Measurements from ENCODE around the gene CLMP. TPM values are rescaled to one million over a fixed set of nuclear protein-coding genes. Genes with fewer than 3 reads are reported as not detected.

CLMP gene
- total RNA-seq, 1 donor = 147 TPM

DNA sequence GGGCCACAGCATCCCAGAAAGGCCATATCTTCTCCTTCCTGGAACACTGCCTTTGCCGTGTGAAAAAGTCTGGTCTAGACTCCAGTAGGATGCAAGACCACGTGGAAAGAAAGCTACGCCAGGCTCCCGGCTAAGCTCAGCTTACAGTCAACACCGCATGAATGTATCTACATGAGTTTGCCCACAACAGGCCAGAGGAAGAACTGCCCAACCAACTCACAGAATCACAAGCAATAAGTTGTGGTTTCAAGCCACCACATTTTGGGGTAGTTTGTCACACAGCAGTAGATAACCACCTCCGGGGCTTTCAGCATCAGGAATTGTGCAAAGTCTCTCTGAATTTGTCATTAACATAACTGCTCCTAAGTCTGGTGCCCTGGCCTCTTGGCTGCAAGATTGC lies 160.5 kb downstream of the CLMP start:
- no peak for TF ChIP-seq CTCF (IDR thresholded peaks at IDR 0.05; ENCODE audit: insufficient read depth, low read depth, low read length)
- H3K4me3 ChIP-seq (ENCODE audit: low read depth, low read length) = no peak overlapping the region
- no peak for DNase-seq (ENCODE audit: low read depth)

- no peak for DNase-seq (ENCODE audit: low read depth)
Measured at GRCh38 chr11:123033895-123034294, 161.2 kb downstream of the CLMP start.

GRCh38 chr11:123030517-123030916 lies 164.5 kb downstream of the CLMP start:
- DNase-seq (ENCODE audit: low read depth) = no peak
- no peak overlapping the region for H3K4me3 ChIP-seq (ENCODE audit: low read depth, low read length)
- no peak for TF ChIP-seq CTCF (IDR thresholded peaks at IDR 0.05; ENCODE audit: insufficient read depth, low read depth, low read length)

More at GRCh38 chr11:123033895-123034294, 161.2 kb downstream of the CLMP start:
- TF ChIP-seq CTCF (IDR thresholded peaks at IDR 0.05; ENCODE audit: insufficient read depth, low read depth, low read length) = peak; percentile 44
- no peak overlapping the region for H3K4me3 ChIP-seq (ENCODE audit: low read depth, low read length)

- DNase-seq (ENCODE audit: low read depth) = peak; percentile 48
- TF ChIP-seq CTCF (IDR thresholded peaks at IDR 0.05; ENCODE audit: insufficient read depth, low read depth, low read length) = peak; percentile 74
Measured at GRCh38 chr11:123020968-123021367, 174.1 kb downstream of the CLMP start.

More at GRCh38 chr11:123020968-123021367, 174.1 kb downstream of the CLMP start:
- H3K4me3 ChIP-seq (ENCODE audit: low read depth, low read length) = no peak overlapping the region

Small RNA genes within 50 kb of the gene (small RNA-seq; reads per million reads assigned to genes)
- not detected for gene RPL31P47
- not detected for gene SNORD14C
- gene SNORD14D = not detected
- 218 reads per million, percentile 98 among the genes with 10 or more reads in this experiment for gene SNORD14E

Other genes with a start within 250 kb of the CLMP start
- gene BSX, start 213.4 kb downstream of the CLMP start, total RNA-seq = not detected in 2 replicates
- 1,631 and 2,555 TPM in 2 replicates for gene HSPA8, start 133.1 kb downstream of the CLMP start, total RNA-seq
- 3.9 and 6.0 TPM in 2 replicates for gene GRAMD1B, start 235.0 kb upstream of the CLMP start, total RNA-seq